ENCODE results near the gene CCNJL. TPM values are rescaled to one million over a fixed set of nuclear protein-coding genes. Genes with fewer than 3 reads are reported as not detected.
A peak's percentile ranks its signal among the peaks of the same experiment; 100 is the strongest.

CCNJL gene
- total and polyA plus RNA-seq, 4 donors: 9.1 to 22.3 (median 13.4) TPM

- DNase-seq (no peak), ATAC-seq (ENCODE audit: insufficient read depth, low FRiP score) (no peak)
- Histone ChIP-seq H3K4me1 (ENCODE audit: control insufficient read depth in 5 of 5, insufficient read depth in 5 of 5, low read length in 5 of 5) (no peaks in the 10 kb centered on the region), H3K9me3 (ENCODE audit: control insufficient read depth in 4 of 4, insufficient read depth in 3 of 4, low read length in 3 of 4) (no peaks in the 10 kb centered on the region), H3K27me3 (ENCODE audit: control insufficient read depth in 3 of 3, insufficient read depth in 3 of 3, low read length in 2 of 3) (no peaks in the 10 kb centered on the region), H3K4me3 (no peak overlapping the region), H3K36me3 (ENCODE audit: control insufficient read depth in 4 of 4, insufficient read depth in 4 of 4, low read length in 4 of 4) (no peaks in the 10 kb centered on the region), H3K9ac (ENCODE audit: insufficient read depth in 1 of 2, low read length in 2 of 2) (peak overlapping the region in 1 of 2 donors; percentile 11), H3K27ac (ENCODE audit: low read depth in 1 of 2, low read length in 1 of 2) (peak overlapping the region in 1 of 2 donors; percentile 2)
- 83 to 90% methylated on average over 9 of the region's 9 CpGs for WGBS, 2 donors
- no peak for TF ChIP-seq CTCF (IDR thresholded peaks at IDR 0.05; ENCODE audit: control extremely low read depth, extremely low read depth)
Measured at GRCh38 chr5:160245506-160246086, 66.8 kb downstream of the CCNJL start.

DNA sequence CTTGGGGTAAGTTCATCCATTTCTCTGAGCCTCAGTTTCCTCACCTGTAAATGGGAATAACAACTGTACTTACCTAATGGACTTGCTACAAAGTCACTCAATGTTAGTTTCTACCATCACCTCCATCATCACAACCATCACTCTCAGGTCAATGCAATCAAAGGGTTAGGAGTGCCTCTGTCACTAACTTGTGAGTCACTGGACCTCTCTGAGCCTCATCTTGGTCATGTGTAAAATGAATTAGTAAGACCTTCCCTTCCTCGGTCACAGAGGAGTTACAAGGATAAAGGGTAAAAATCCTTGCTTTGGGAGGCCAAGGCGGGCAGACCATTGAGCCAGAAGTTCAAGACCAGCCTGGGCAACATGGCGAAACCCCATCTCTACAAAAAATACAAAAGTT is 70.2 kb downstream of the CCNJL start:
- Histone ChIP-seq H3K9me3 (ENCODE audit: control insufficient read depth in 4 of 4, insufficient read depth in 3 of 4, low read length in 3 of 4) (no peaks in the 10 kb centered on the region), H3K27me3 (ENCODE audit: control insufficient read depth in 3 of 3, insufficient read depth in 3 of 3, low read length in 2 of 3) (no peaks in the 10 kb centered on the region), H3K27ac (ENCODE audit: low read depth in 1 of 2, low read length in 1 of 2) (no peak overlapping the region), H3K4me1 (ENCODE audit: control insufficient read depth in 5 of 5, insufficient read depth in 5 of 5, low read length in 5 of 5) (no peaks in the 10 kb centered on the region), H3K9ac (ENCODE audit: insufficient read depth in 1 of 2, low read length in 2 of 2) (no peak overlapping the region), H3K36me3 (ENCODE audit: control insufficient read depth in 4 of 4, insufficient read depth in 4 of 4, low read length in 4 of 4) (no peaks in the 10 kb centered on the region), H3K4me3 (no peak overlapping the region)
- TF ChIP-seq CTCF (IDR thresholded peaks at IDR 0.05; ENCODE audit: control extremely low read depth, extremely low read depth): no peak
- ATAC-seq (ENCODE audit: insufficient read depth, low FRiP score) (no peak), DNase-seq (no peak)
- WGBS, 2 donors: 76 to 90% methylated on average over 3 of the region's 3 CpGs

- no peak overlapping the region for H3K27ac ChIP-seq (ENCODE audit: low read depth in 1 of 2, low read length in 1 of 2)
- H3K36me3 ChIP-seq (ENCODE audit: control insufficient read depth in 4 of 4, insufficient read depth in 4 of 4, low read length in 4 of 4): no peaks in the 10 kb centered on the region
- no peak for TF ChIP-seq CTCF (IDR thresholded peaks at IDR 0.05; ENCODE audit: control extremely low read depth, extremely low read depth)
- H3K9ac ChIP-seq (ENCODE audit: insufficient read depth in 1 of 2, low read length in 2 of 2): no peak overlapping the region
- H3K27me3 ChIP-seq (ENCODE audit: control insufficient read depth in 3 of 3, insufficient read depth in 3 of 3, low read length in 2 of 3): no peaks in the 10 kb centered on the region
- ATAC-seq (ENCODE audit: insufficient read depth, low FRiP score) (no peak), DNase-seq (no peak)
- no peak overlapping the region for H3K4me3 ChIP-seq
- H3K4me1 ChIP-seq (ENCODE audit: control insufficient read depth in 5 of 5, insufficient read depth in 5 of 5, low read length in 5 of 5): no peaks in the 10 kb centered on the region
- WGBS, 2 donors: 28 to 69% methylated on average over 3 of the region's 3 CpGs
- H3K9me3 ChIP-seq (ENCODE audit: control insufficient read depth in 4 of 4, insufficient read depth in 3 of 4, low read length in 3 of 4): no peaks in the 10 kb centered on the region
Measured at GRCh38 chr5:160240350-160240749, 72.0 kb downstream of the CCNJL start.

DNA sequence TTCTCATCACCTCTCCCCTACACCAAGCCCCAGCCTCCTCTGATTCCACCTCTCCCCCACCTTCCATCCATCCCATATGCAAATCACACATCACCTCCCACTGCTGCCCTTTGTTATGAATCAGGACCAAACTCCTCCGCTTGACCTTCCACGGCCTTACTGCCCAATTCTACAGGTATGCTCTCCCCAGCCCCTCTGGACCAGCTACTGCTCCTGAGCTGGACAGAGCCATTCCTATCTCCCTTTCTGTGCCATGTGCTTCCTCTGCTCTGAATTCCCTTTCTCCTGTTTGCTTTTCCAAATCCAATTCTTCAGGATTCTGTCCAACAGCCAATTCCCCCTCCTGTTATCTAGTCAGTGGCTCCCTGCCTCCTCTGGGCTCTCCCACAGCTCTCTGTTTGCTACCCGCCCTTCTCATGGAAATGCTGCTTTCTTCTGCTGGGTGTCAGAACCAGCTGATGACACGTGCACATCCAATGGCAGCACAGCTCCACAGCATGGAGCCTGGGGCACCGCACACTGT is 74.7 kb downstream of the CCNJL start:
- Histone ChIP-seq H3K27me3 (ENCODE audit: control insufficient read depth in 3 of 3, insufficient read depth in 3 of 3, low read length in 2 of 3) (no peaks in the 10 kb centered on the region), H3K4me1 (ENCODE audit: control insufficient read depth in 5 of 5, insufficient read depth in 5 of 5, low read length in 5 of 5) (no peaks in the 10 kb centered on the region), H3K36me3 (ENCODE audit: control insufficient read depth in 4 of 4, insufficient read depth in 4 of 4, low read length in 4 of 4) (no peaks in the 10 kb centered on the region), H3K9ac (ENCODE audit: insufficient read depth in 1 of 2, low read length in 2 of 2) (no peak overlapping the region), H3K9me3 (ENCODE audit: control insufficient read depth in 4 of 4, insufficient read depth in 3 of 4, low read length in 3 of 4) (no peaks in the 10 kb centered on the region), H3K27ac (ENCODE audit: low read depth in 1 of 2, low read length in 1 of 2) (no peak overlapping the region), H3K4me3 (no peak overlapping the region)
- ATAC-seq (ENCODE audit: insufficient read depth, low FRiP score) (no peak), DNase-seq (no peak)
- 80 to 89% methylated on average over 5 of the region's 5 CpGs for whole genome bisulfite sequencing, 2 donors
- TF ChIP-seq CTCF (IDR thresholded peaks at IDR 0.05; ENCODE audit: control extremely low read depth, extremely low read depth): no peak

Data from lung (tissue), 12 donors.